Measurements from ENCODE around the gene KRIT1. TPM values are rescaled to one million over a fixed set of nuclear protein-coding genes. Genes with fewer than 3 reads are reported as not detected.

Gene KRIT1
- total RNA-seq, 2 experiments from 2014 or later, result 46.4 to 54.2 TPM

GRCh38 chr7:92158660-92159575, 86.8 kb downstream of the KRIT1 start:
- POLR2A ChIA-PET, result no interaction called here
- Mint-ChIP-seq H3K36me3 (peaks cover 2% of the 10 kb centered on the region), H3K27me3 (peaks cover 33% of the 10 kb centered on the region), H3K9me3 (no peaks in the 10 kb centered on the region), H3K4me3 (no peak overlapping the region), H3K4me1 (peaks cover 8% of the 10 kb centered on the region), H3K27ac (no peak overlapping the region)
- DNase-seq, result no peak
- ATAC-seq (ENCODE audit: low read depth), result no peak

- Mint-ChIP-seq H3K27ac (no peak overlapping the region), H3K27me3 (peaks cover 25% of the 10 kb centered on the region), H3K36me3 (peaks cover 2% of the 10 kb centered on the region), H3K9me3 (no peaks in the 10 kb centered on the region), H3K4me1 (peaks cover 8% of the 10 kb centered on the region), H3K4me3 (no peak overlapping the region)
- POLR2A ChIA-PET, result no interaction called here
- no peak for ATAC-seq (ENCODE audit: low read depth)
- DNase-seq, result no peak
These were observed 88.7 kb downstream of the KRIT1 start for GRCh38 chr7:92156990-92157389.

- no peak overlapping the region for H3K4me3 Mint-ChIP-seq
- H3K9me3 Mint-ChIP-seq, result no peaks in the 10 kb centered on the region
- peaks cover 2% of the 10 kb centered on the region for H3K36me3 Mint-ChIP-seq
These were observed 90.5 kb downstream of the KRIT1 start for GRCh38 chr7:92155108-92155739.

GRCh38 chr7:92150450-92151017, 95.2 kb downstream of the KRIT1 start:
- no peaks in the 10 kb centered on the region for H3K9me3 Mint-ChIP-seq
- H3K4me3 Mint-ChIP-seq, result no peak overlapping the region
- H3K36me3 Mint-ChIP-seq, result no peaks in the 10 kb centered on the region
- ATAC-seq (ENCODE audit: low read depth) (no peak), DNase-seq (no peak)
- H3K27ac Mint-ChIP-seq, result no peak overlapping the region
- H3K27me3 Mint-ChIP-seq, result peaks cover 7% of the 10 kb centered on the region
- POLR2A ChIA-PET, result no interaction called here
- H3K4me1 Mint-ChIP-seq, result no peaks in the 10 kb centered on the region

More at GRCh38 chr7:92155108-92155739, 90.5 kb downstream of the KRIT1 start:
- ATAC-seq (ENCODE audit: low read depth) (no peak), DNase-seq (no peak)
- Mint-ChIP-seq H3K4me1 (peaks cover 8% of the 10 kb centered on the region), H3K27ac (no peak overlapping the region), H3K27me3 (peaks cover 16% of the 10 kb centered on the region)
- POLR2A ChIA-PET, result no interaction called here

GRCh38 chr7:92149736-92150239, 95.9 kb downstream of the KRIT1 start:
- H3K9me3 Mint-ChIP-seq, result no peaks in the 10 kb centered on the region
- H3K27me3 Mint-ChIP-seq, result peaks cover 5% of the 10 kb centered on the region
- POLR2A ChIA-PET, result no interaction called here
- no peak for ATAC-seq (ENCODE audit: low read depth)
- H3K27ac Mint-ChIP-seq, result no peak overlapping the region
- no peak for DNase-seq
- no peaks in the 10 kb centered on the region for H3K4me1 Mint-ChIP-seq
- no peak overlapping the region for H3K4me3 Mint-ChIP-seq
- no peaks in the 10 kb centered on the region for H3K36me3 Mint-ChIP-seq

Small RNA genes within 50 kb of the gene (microRNA-seq; reads per million reads assigned to microRNA genes)
- gene MIR1285-1, result not detected

Other genes starting within 250 kb of the KRIT1 start
- gene CYP51A1, start 111.4 kb downstream of the KRIT1 start, total RNA-seq, result 10 to 100 TPM; 26.8 to 29.1 TPM
- not detected for gene LRRD1, start 66.8 kb downstream of the KRIT1 start, total RNA-seq
- gene ANKIB1, start 60 bp upstream of the KRIT1 start, total RNA-seq, result 10 to 100 TPM; 75.5 to 77.6 TPM
- gene GATAD1, start 201.6 kb upstream of the KRIT1 start, total RNA-seq, result 10 to 100 TPM; 24.9 to 28.0 TPM
- not detected for gene ERVW-1, start 232.0 kb upstream of the KRIT1 start, total RNA-seq